Fibroblast of pulmonary artery (primary cell): ENCODE results near the gene AIP.

ENCODE experiments used
- DNase-seq: peaks from one replicate; pipeline ENCODE4 v3.0.0-alpha.2; 2010; ENCODE audit warnings: low read depth
- H3K4me3 ChIP-seq: replicated peaks from 2 replicates; pipeline ENCODE4 v1.5.1; 2011; ENCODE audit warnings: low read depth, mild to moderate bottlenecking, control low read depth, low read length, moderate library complexity
- TF ChIP-seq, protein P1 (sequence below): IDR thresholded peaks from 2 replicates; pipeline ENCODE4 v1.5.1; 2011; ENCODE audit warnings: mild to moderate bottlenecking, control low read depth, low read length, inconsistent platforms; ENCODE audit errors: missing control alignments

Gene AIP

DNA sequence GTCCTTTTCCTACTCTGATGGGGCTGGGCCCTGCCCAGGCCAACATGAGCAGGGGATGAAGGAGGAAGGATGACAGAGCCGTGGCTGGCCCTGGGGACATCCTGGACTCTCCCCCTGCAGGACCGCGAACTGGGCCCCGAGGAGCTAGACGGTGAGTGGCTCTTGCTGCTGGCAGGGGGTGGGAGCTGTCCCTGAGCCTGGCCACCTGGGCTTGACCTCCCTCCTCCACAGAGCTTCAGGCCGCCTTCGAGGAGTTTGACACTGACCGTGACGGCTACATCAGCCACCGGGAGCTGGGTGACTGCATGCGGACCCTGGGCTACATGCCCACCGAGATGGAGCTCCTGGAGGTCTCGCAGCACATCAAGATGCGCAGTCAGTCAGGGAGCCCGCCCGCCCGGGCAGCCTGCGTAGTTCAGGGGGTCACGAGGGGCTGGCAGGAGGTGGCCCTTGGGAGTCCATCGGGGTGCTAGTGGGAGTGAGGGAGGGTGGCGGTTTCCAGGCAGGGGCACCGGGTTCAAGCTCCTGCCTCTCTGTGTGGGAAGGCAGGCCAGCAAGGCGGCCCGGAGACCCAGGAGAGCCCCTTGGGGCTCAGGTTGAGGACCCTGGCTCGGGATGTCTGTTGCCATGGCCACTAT is 26.6 kb upstream of the AIP start:
- H3K4me3 ChIP-seq = no peak overlapping the region
- TF ChIP-seq, protein P1, sequence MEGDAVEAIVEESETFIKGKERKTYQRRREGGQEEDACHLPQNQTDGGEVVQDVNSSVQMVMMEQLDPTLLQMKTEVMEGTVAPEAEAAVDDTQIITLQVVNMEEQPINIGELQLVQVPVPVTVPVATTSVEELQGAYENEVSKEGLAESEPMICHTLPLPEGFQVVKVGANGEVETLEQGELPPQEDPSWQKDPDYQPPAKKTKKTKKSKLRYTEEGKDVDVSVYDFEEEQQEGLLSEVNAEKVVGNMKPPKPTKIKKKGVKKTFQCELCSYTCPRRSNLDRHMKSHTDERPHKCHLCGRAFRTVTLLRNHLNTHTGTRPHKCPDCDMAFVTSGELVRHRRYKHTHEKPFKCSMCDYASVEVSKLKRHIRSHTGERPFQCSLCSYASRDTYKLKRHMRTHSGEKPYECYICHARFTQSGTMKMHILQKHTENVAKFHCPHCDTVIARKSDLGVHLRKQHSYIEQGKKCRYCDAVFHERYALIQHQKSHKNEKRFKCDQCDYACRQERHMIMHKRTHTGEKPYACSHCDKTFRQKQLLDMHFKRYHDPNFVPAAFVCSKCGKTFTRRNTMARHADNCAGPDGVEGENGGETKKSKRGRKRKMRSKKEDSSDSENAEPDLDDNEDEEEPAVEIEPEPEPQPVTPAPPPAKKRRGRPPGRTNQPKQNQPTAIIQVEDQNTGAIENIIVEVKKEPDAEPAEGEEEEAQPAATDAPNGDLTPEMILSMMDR = no peak
- no peak for DNase-seq

DNA sequence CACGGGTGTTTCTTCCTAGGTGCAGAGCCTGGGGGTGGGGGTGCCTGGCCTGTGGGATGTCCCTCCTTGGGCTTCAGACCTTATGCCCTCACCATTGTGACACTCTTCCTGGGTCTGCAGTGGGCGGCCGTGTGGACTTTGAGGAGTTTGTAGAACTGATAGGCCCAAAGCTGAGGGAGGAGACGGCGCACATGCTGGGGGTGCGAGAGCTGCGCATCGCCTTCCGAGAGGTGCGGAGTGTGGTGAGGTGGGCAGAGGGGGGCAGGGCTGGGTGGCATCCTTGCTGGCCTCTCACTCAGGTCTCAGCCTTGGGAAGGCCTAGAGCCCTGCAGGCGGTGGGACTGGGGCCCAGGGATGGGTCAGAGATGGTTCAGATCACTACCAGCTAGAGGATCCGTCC is 25.4 kb upstream of the AIP start:
- TF ChIP-seq, protein P1 = no peak
- no peak for DNase-seq
- no peak overlapping the region for H3K4me3 ChIP-seq

- TF ChIP-seq, protein P1 = no peak
Measured at GRCh38 chr11:67458266-67458665, 24.6 kb upstream of the AIP start.

DNA sequence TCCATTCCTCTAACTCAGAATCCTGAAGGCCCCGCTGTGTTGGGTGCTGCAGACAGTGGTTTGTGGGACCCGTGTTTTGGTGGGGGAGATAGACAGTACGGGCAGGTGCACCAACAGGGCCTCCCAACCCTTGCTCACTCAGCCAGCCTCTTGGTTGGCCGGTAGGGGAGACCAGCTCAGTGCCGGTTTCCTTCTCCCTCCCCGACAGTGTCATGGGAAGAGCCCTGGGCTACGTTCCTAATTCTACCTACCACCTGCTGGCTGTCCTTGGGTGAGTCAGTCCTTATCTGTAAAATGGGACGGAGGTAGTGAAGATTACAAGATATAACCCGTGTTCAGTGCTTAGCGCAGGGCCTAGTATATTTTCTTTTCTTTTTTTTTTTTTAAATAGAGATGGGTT is 19.6 kb upstream of the AIP start:
- no peak overlapping the region for H3K4me3 ChIP-seq
- no peak for DNase-seq
- TF ChIP-seq, protein P1 = no peak

More at GRCh38 chr11:67458266-67458665, 24.6 kb upstream of the AIP start:
- DNase-seq = no peak
- H3K4me3 ChIP-seq = no peak overlapping the region

DNA sequence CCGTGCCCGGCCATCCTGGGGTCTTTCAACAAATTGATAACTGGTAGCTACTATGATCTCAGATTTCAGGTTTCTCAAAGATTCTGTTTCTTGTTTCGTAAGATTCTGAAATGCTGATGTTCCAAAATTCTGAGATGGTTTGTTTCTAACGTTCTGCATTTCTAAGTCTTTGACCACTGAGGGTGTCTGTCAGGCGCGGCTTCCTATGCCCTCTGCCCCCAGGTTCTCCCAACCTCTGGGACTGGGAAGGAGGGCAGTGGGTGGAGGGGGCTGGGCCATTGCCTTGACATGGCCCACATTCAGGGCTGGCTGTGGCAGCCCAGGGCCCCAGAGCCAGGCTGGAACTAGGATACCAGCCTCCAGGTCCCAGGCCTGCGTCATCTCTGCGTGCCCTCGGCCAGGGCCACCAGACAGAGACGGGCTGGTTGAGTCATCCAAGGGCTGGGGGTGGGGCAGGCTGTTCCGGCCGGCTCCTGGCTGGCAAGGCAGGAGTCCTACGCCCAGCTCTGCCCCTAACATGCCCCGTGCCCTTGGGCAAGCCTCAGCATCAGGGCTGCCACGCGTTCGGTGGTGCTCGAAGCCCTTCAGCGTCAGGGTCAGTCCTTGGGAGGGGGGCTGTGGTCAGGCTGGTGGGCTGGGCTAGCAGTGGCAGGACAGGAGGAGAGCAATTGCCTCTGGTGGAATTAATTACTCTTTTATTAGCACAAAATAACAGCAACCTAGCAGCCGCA is 19.0 kb upstream of the AIP start:
- TF ChIP-seq, protein P1 = no peak
- DNase-seq = no peak
- no peak overlapping the region for H3K4me3 ChIP-seq

- peak; percentile 44 for DNase-seq
- TF ChIP-seq, protein P1 = no peak
Measured at GRCh38 chr11:67464411-67465188, 18.2 kb upstream of the AIP start.

More at GRCh38 chr11:67464411-67465188, 18.2 kb upstream of the AIP start:
- H3K4me3 ChIP-seq = peak overlapping the region; percentile 52
